C4-2B (cell line): Measurements from ENCODE around the gene GRHL3.
A peak's percentile ranks its signal among the peaks of the same experiment; 100 is the strongest.

ENCODE experiments used
- CTCF ChIP-seq: fragments of 450-650 bp; conservative IDR thresholded peaks from 2 replicates; pipeline ENCODE4 v1.5.1; 2017; ENCODE audit warnings: mild to moderate bottlenecking
- ZFX ChIP-seq: fragments of 450-650 bp; IDR thresholded peaks from 2 replicates; pipeline ENCODE4 v1.6.1; 2017

- TF ChIP-seq CTCF = peak; percentile 84
- no peak for TF ChIP-seq ZFX
Observed at GRCh38 chr1:24390924-24391782, 72.0 kb downstream of the GRHL3 start.
